Fibroblast of skin of left biceps (primary cell): ENCODE data around the gene DMWD.
"Not testable (repeated sequence)": the region's sequence is repeated elsewhere in the genome, so short reads cannot be mapped to it uniquely, and the experiment has no call there.

Source experiments
- DNase-seq, 2 experiments: peaks; one replicate each; pipeline ENCODE4 v3.0.0-alpha.2; 2013; ENCODE audit warnings: low read depth in 2 of 2

DMWD gene

GRCh38 chr19:45751483-45751882 is 41.2 kb downstream of the DMWD start:
- not testable (repeated sequence) for DNase-seq

- no peak for DNase-seq
These were observed 45.1 kb downstream of the DMWD start for GRCh38 chr19:45747513-45747912.

GRCh38 chr19:45746866-45747265 is 45.8 kb downstream of the DMWD start:
- DNase-seq = no peak

GRCh38 chr19:45745606-45746005 is 47.0 kb downstream of the DMWD start:
- no peak for DNase-seq

- DNase-seq = no peak
These were observed 49.7 kb downstream of the DMWD start for GRCh38 chr19:45742969-45743368.

GRCh38 chr19:45739498-45740439 is 52.9 kb downstream of the DMWD start:
- no peak for DNase-seq

GRCh38 chr19:45733160-45733810 is 59.4 kb downstream of the DMWD start, which contains the start of gene MEIOSIN:
Gene MEIOSIN (plus strand): TSS chr19:45733439. CDS start chr19:45735377, 1,938 bp downstream.
- DNase-seq = no peak
